K562 (cell line): ENCODE measurements around the gene BRD4. TPM values are rescaled to one million over a fixed set of nuclear protein-coding genes. Genes with fewer than 3 reads are reported as not detected.

Source experiments
- ATF1 ChIP-seq, 2 experiments: fragments of 450-650 bp in 1 of 2; IDR thresholded peaks; 2 replicates each; pipeline ENCODE4 v1.6.1; 2016; ENCODE audit warnings: missing compliant biosample characterization in 1 of 2, missing genetic modification characterization in 1 of 2
- E2F3 ChIP-seq: fragments of 250-450 bp; sonication (Bioruptor Pico); IDR thresholded peaks from 2 replicates; pipeline ENCODE4 v1.4.0; 2020; ENCODE audit warnings: mild to moderate bottlenecking
- L3MBTL2 ChIP-seq: fragments of 450-650 bp; IDR thresholded peaks from 2 replicates; pipeline ENCODE4 v1.6.1; 2016; ENCODE audit warnings: mild to moderate bottlenecking, moderate library complexity
- POLR2AphosphoS2 ChIP-seq: IDR thresholded peaks from 2 replicates; pipeline ENCODE4 v1.6.1; 2012; ENCODE audit warnings: low read length, improper control_type of control experiment
- RAD21 ChIP-seq, 2 experiments: fragments of 250-450 bp in 1 of 2; fragments of 450-650 bp in 1 of 2; sonication (Bioruptor Pico) in 1 of 2; formaldehyde crosslinking in 1 of 2; IDR thresholded peaks in 1 of 2; conservative IDR thresholded peaks in 1 of 2; 2 replicates each; pipeline versions ENCODE4 v1.4.0 to v1.8.0; 2020 to 2022; ENCODE audit warnings: mild to moderate bottlenecking in 2 of 2, moderate library complexity in 1 of 2
- SMC3 ChIP-seq: conservative IDR thresholded peaks from 2 replicates; pipeline ENCODE4 v1.6.1; 2011; ENCODE audit warnings: low read depth, low read length, improper control_type of control experiment; ENCODE audit not compliant: insufficient read depth
- ZBTB1 ChIP-seq: sonication (generic); formaldehyde crosslinking; IDR thresholded peaks from 2 replicates; pipeline ENCODE4 v1.8.1; 2023; ENCODE audit warnings: missing genetic modification reagents, low read depth, mild to moderate bottlenecking, borderline replicate concordance
- ZNF184 ChIP-seq: sonication (generic); formaldehyde crosslinking; IDR thresholded peaks from 2 replicates; pipeline ENCODE4 v1.5.0; 2020; ENCODE audit warnings: missing genetic modification reagents
- ZNF785 ChIP-seq: fragments of 250-450 bp; sonication (Bioruptor Pico); IDR thresholded peaks from 2 replicates; pipeline ENCODE4 v1.4.0; 2020; ENCODE audit warnings: mild to moderate bottlenecking
- ZNF79 ChIP-seq: fragments of 250-450 bp; sonication (Bioruptor Pico); IDR thresholded peaks from 2 replicates; pipeline ENCODE4 v1.4.0; 2020; ENCODE audit warnings: low read depth, mild to moderate bottlenecking, moderate library complexity
- ZZZ3 ChIP-seq: fragments of 450-650 bp; IDR thresholded peaks from 2 replicates; pipeline ENCODE4 v1.6.1; 2016; ENCODE audit warnings: antibody characterized with exemption, mild to moderate bottlenecking, moderate library complexity
- polyA plus RNA-seq, 8 experiments: library from polyadenylated mRNA; depleted of rRNA in 4 of 8; stranded (reverse) in 5 of 8; unstranded in 3 of 8; fragments of >200 nt; fragmentation: Nextera tagmentation in 2 of 8; fragmentation: Illumina TruSeq in 1 of 8; extraction: Ambion mirVana in 2 of 8; extraction: Trizol in 1 of 8; gene quantifications; 2 replicates each; pipeline versions ENCODE4 v1.2.1 to v1.2.3, GENCODE V29; 2011 to 2014; ENCODE audit warnings: inconsistent platforms in 1 of 8, missing spikeins in 1 of 8
- total RNA-seq, 7 experiments: library from RNA; depleted of rRNA in 6 of 7; stranded (reverse); fragments of >200 nt in 6 of 7; fragmentation: Illumina TruSeq in 2 of 7; extraction: Trizol in 2 of 7; gene quantifications; 2 replicates each; pipeline versions ENCODE4 v1.2.1 to v1.2.3, GENCODE V29; 2011 to 2021; ENCODE audit warnings: low replicate concordance in 1 of 7
- TF ChIP-seq, protein P1 (sequence below): IDR thresholded peaks from 2 replicates; pipeline ENCODE4 v1.6.1; 2011; ENCODE audit warnings: borderline replicate concordance, low read depth, mild to moderate bottlenecking, moderate library complexity, low read length; ENCODE audit not compliant: insufficient read depth, poor library complexity, severe bottlenecking
- TF ChIP-seq, protein P2 (sequence below): sonication (generic); formaldehyde crosslinking; IDR thresholded peaks from 2 replicates; pipeline ENCODE4 v1.8.0; 2022; ENCODE audit warnings: missing genetic modification reagents, mild to moderate bottlenecking, moderate library complexity, borderline replicate concordance
- TF ChIP-seq, protein P3 (sequence below), 2 experiments: fragments of 450-650 bp; conservative IDR thresholded peaks; 2 replicates each; pipeline ENCODE4 v1.6.1; 2017; ENCODE audit warnings: mild to moderate bottlenecking in 2 of 2, moderate library complexity in 2 of 2
- TF ChIP-seq, protein P4 (sequence below): fragments of 450-650 bp; IDR thresholded peaks from 2 replicates; pipeline ENCODE4 v1.7.1; 2018; ENCODE audit warnings: mild to moderate bottlenecking, low read depth; ENCODE audit not compliant: partially characterized antibody
- TF ChIP-seq, protein P5 (sequence below): sonication (generic); formaldehyde crosslinking; IDR thresholded peaks from 2 replicates; pipeline ENCODE4 v1.8.0; 2022; ENCODE audit warnings: mild to moderate bottlenecking, missing genetic modification reagents

The BRD4 gene
- total and polyA plus RNA-seq, 9 of the 15 experiments (the other 6 are each of a cell fraction or from before 2014, with no cell fraction given) = 1.8 to 105 (median 15.6) TPM

DNA sequence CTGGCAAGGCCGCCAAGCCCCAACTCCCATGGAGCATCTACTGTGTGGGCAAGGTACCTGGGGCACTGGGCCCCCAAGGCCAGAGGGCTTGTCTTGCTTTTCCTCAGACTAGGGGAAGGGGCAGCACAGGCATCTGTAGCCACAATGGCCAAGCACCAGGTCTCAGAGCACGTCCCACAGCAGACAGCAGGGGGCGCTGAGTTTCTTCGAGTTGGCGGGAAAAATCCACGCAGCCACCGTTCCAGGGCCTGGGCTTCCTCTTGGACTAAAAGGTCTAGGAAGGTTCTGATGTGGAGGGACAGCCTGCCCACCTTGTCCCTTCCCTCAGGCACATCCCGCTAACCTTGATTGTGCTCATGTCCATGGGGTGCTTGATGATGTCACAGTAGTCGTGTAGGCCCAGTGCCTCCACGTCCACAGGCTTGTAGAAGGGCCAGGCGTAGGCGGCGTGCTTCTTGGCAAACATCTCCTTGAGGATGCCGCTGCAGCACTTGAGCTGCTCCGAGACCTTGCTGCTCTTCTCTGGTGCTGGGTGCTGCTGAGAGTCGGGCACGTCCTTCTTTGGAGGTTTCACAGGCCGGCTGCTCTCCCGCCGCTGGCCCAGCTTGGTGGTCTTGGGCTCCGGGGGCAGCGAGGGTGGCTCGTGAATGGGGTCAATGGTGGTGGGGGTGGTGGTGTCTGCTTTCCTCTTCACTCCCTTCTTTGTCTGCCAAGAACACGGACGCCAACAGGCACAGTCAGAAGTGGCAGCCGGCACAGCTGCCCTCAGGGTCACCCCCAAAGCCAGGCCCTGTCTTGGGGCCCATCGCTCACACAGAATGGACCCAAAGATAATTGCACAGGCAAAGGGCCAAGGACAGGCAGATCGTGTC is 68.0 kb downstream of the BRD4 start (continued):
- TF ChIP-seq SMC3 (peak; percentile 53; the same call in 1 of the 2 replicates), ZNF184 (CRISPR knock-in tag) (no peak), ZBTB1 (CRISPR knock-in tag) (0 out of 2 replicates have a peak, but pooled peaks have one; percentile 22), ZNF785 (no peak), RAD21 (CRISPR knock-in tag; conservative IDR thresholded peaks at IDR 0.05 in 1 of 2, IDR thresholded peaks at IDR 0.05 in 1 of 2) (peak; percentile 64 to 84), ATF1 (CRISPR knock-in tag; IDR thresholded peaks at IDR 0.05) (no peak), ATF1 (tag; IDR thresholded peaks at IDR 0.05) (peak; percentile 47), ZZZ3 (peak; percentile 67; the same call in 1 of the 2 replicates), L3MBTL2 (peak; percentile 63), ZNF79 (CRISPR knock-in tag) (no peak), POLR2AphosphoS2 (peak; percentile 52; the same call in 1 of the 2 replicates), E2F3 (CRISPR knock-in tag) (peak; percentile 77)
- TF ChIP-seq, protein P1, sequence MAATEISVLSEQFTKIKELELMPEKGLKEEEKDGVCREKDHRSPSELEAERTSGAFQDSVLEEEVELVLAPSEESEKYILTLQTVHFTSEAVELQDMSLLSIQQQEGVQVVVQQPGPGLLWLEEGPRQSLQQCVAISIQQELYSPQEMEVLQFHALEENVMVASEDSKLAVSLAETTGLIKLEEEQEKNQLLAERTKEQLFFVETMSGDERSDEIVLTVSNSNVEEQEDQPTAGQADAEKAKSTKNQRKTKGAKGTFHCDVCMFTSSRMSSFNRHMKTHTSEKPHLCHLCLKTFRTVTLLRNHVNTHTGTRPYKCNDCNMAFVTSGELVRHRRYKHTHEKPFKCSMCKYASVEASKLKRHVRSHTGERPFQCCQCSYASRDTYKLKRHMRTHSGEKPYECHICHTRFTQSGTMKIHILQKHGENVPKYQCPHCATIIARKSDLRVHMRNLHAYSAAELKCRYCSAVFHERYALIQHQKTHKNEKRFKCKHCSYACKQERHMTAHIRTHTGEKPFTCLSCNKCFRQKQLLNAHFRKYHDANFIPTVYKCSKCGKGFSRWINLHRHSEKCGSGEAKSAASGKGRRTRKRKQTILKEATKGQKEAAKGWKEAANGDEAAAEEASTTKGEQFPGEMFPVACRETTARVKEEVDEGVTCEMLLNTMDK = peak; percentile 80
- TF ChIP-seq, protein P2, sequence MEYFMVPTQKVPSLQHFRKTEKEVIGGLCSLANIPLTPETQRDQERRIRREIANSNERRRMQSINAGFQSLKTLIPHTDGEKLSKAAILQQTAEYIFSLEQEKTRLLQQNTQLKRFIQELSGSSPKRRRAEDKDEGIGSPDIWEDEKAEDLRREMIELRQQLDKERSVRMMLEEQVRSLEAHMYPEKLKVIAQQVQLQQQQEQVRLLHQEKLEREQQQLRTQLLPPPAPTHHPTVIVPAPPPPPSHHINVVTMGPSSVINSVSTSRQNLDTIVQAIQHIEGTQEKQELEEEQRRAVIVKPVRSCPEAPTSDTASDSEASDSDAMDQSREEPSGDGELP (CRISPR knock-in tag) = 0 out of 2 replicates have a peak, but pooled peaks have one; percentile 27
- TF ChIP-seq, protein P3, sequence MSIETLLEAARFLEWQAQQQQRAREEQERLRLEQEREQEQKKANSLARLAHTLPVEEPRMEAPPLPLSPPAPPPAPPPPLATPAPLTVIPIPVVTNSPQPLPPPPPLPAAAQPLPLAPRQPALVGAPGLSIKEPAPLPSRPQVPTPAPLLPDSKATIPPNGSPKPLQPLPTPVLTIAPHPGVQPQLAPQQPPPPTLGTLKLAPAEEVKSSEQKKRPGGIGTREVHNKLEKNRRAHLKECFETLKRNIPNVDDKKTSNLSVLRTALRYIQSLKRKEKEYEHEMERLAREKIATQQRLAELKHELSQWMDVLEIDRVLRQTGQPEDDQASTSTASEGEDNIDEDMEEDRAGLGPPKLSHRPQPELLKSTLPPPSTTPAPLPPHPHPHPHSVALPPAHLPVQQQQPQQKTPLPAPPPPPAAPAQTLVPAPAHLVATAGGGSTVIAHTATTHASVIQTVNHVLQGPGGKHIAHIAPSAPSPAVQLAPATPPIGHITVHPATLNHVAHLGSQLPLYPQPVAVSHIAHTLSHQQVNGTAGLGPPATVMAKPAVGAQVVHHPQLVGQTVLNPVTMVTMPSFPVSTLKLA (conservative IDR thresholded peaks at IDR 0.05) = 0 out of 4 replicates have a peak, but pooled peaks of 1 of the 2 experiments have one; percentile 42
- TF ChIP-seq, protein P4, sequence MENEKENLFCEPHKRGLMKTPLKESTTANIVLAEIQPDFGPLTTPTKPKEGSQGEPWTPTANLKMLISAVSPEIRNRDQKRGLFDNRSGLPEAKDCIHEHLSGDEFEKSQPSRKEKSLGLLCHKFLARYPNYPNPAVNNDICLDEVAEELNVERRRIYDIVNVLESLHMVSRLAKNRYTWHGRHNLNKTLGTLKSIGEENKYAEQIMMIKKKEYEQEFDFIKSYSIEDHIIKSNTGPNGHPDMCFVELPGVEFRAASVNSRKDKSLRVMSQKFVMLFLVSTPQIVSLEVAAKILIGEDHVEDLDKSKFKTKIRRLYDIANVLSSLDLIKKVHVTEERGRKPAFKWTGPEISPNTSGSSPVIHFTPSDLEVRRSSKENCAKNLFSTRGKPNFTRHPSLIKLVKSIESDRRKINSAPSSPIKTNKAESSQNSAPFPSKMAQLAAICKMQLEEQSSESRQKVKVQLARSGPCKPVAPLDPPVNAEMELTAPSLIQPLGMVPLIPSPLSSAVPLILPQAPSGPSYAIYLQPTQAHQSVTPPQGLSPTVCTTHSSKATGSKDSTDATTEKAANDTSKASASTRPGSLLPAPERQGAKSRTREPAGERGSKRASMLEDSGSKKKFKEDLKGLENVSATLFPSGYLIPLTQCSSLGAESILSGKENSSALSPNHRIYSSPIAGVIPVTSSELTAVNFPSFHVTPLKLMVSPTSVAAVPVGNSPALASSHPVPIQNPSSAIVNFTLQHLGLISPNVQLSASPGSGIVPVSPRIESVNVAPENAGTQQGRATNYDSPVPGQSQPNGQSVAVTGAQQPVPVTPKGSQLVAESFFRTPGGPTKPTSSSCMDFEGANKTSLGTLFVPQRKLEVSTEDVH = peak; percentile 95
- TF ChIP-seq, protein P5, sequence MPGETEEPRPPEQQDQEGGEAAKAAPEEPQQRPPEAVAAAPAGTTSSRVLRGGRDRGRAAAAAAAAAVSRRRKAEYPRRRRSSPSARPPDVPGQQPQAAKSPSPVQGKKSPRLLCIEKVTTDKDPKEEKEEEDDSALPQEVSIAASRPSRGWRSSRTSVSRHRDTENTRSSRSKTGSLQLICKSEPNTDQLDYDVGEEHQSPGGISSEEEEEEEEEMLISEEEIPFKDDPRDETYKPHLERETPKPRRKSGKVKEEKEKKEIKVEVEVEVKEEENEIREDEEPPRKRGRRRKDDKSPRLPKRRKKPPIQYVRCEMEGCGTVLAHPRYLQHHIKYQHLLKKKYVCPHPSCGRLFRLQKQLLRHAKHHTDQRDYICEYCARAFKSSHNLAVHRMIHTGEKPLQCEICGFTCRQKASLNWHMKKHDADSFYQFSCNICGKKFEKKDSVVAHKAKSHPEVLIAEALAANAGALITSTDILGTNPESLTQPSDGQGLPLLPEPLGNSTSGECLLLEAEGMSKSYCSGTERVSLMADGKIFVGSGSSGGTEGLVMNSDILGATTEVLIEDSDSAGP (CRISPR knock-in tag) = 0 out of 2 replicates have a peak, but pooled peaks have one; percentile 34
